Duodenal mucosa (tissue), 2 donors: ENCODE measurements around the gene KIFC1.
"Not testable (repeated sequence)": the region's sequence is repeated elsewhere in the genome, so short reads cannot be mapped to it uniquely, and the experiment has no call there.

Source experiments
- H3K27ac ChIP-seq: one replicate; pipeline ENCODE4 v1.7.0; 2013; ENCODE audit warnings: low read depth, low read length
- H3K27me3 ChIP-seq, 2 donors: one replicate each; pipeline ENCODE4 v1.7.0; 2013; ENCODE audit warnings: low read length in 2 of 2, control low read depth in 1 of 2; ENCODE audit not compliant: insufficient read depth in 2 of 2, control insufficient read depth in 1 of 2
- H3K36me3 ChIP-seq, 2 donors: one replicate each; pipeline ENCODE4 v1.7.0; 2013; ENCODE audit warnings: low read length in 2 of 2, control low read depth in 1 of 2; ENCODE audit not compliant: insufficient read depth in 2 of 2, control insufficient read depth in 1 of 2
- H3K4me1 ChIP-seq, 2 donors: one replicate each; pipeline ENCODE4 v1.7.0; 2013; ENCODE audit warnings: low read length in 2 of 2, control low read depth in 1 of 2; ENCODE audit not compliant: insufficient read depth in 2 of 2, control insufficient read depth in 1 of 2
- H3K4me3 ChIP-seq, 2 donors: one replicate each; pipeline ENCODE4 v1.7.0; 2013; ENCODE audit warnings: low read length in 2 of 2, low read depth in 1 of 2
- H3K9ac ChIP-seq, 2 donors: one replicate each; pipeline ENCODE4 v1.7.0; 2013; ENCODE audit warnings: low read length in 2 of 2, low read depth in 1 of 2
- H3K9me3 ChIP-seq, 2 donors: one replicate each; pipeline ENCODE4 v1.7.0; 2013; ENCODE audit warnings: low read length in 2 of 2, control low read depth in 1 of 2; ENCODE audit not compliant: control insufficient read depth in 1 of 2

Gene KIFC1

GRCh38 chr6:33359331-33359730, 32.3 kb upstream of the KIFC1 start:
- no peak overlapping the region for H3K9ac ChIP-seq

DNA sequence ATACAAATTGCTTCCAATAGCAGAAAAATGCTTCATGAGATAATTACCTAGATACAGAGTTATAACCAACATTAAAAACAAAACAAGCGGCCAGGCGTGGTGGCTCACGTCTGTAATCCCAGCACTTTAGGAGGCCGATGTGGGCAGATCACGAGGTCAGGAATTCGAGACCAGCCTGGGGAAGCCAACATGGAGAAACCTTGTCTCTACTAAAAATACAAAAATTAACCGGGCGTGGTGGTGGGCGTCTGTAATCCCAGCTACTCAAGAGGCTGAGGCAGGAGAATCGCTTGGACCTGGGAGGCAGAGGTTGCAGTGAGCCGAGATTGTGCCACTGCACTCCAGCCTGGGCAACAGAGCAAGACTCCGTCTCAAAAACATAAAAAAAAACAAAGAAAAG, 28.1 kb upstream of the KIFC1 start:
- not testable (repeated sequence) for H3K4me3 ChIP-seq, H3K27ac ChIP-seq

More at GRCh38 chr6:33359331-33359730, 32.3 kb upstream of the KIFC1 start:
- no peaks in the 10 kb centered on the region for H3K36me3 ChIP-seq
- H3K9me3 ChIP-seq = no peaks in the 10 kb centered on the region
- no peak overlapping the region for H3K4me3 ChIP-seq
- no peaks in the 10 kb centered on the region for H3K27me3 ChIP-seq
- no peak overlapping the region for H3K27ac ChIP-seq
- peaks cover 0 to 6% of the 10 kb centered on the region in 2 donors for H3K4me1 ChIP-seq

DNA sequence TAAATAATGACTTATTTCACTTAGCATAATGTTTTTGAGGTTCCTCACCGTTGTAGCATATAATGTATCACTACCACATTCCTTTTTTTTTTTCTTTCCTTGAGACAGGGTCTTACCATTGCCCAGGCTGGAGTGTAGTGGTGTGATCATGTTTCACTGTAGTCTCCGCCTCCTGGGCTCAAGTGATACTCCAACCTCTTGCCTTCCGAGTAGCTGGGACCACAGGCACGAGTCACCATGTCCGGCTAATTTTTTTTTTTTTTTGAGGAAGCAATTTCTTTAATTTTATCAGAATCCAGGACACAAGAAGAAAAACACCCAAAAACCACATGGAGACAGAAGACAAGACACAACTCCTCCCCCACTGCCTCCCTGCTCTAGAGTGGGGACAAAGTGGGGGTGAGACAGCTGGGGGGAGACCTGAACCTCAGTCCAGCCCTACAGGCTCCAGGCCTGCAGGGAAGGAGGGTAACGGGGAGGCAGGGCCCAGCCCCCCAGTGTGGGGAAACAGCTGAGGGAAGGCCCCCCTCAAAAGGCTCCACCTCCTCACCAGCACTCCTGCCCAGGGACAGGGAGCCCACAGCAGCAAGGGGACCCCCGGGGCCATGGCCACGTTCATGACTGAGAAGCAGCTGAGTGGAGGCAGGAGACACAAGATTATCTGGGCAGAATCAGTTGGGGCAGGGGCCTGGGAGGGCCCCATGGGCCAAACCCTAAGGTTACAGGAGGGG, 27.0 kb upstream of the KIFC1 start:
- H3K4me1 ChIP-seq, H3K36me3 ChIP-seq, H3K27me3 ChIP-seq, H3K9ac ChIP-seq, H3K4me3 ChIP-seq, H3K27ac ChIP-seq, H3K9me3 ChIP-seq: not testable (repeated sequence)

More for the DNA sequence above, 28.1 kb upstream of the KIFC1 start:
- not testable (repeated sequence) for H3K36me3 ChIP-seq, H3K27me3 ChIP-seq, H3K4me1 ChIP-seq, H3K9me3 ChIP-seq, H3K9ac ChIP-seq

- H3K9ac ChIP-seq, H3K27ac ChIP-seq, H3K9me3 ChIP-seq, H3K27me3 ChIP-seq, H3K4me1 ChIP-seq, H3K4me3 ChIP-seq, H3K36me3 ChIP-seq: not testable (repeated sequence)
Measured at GRCh38 chr6:33365206-33365971, 26.2 kb upstream of the KIFC1 start.

DNA sequence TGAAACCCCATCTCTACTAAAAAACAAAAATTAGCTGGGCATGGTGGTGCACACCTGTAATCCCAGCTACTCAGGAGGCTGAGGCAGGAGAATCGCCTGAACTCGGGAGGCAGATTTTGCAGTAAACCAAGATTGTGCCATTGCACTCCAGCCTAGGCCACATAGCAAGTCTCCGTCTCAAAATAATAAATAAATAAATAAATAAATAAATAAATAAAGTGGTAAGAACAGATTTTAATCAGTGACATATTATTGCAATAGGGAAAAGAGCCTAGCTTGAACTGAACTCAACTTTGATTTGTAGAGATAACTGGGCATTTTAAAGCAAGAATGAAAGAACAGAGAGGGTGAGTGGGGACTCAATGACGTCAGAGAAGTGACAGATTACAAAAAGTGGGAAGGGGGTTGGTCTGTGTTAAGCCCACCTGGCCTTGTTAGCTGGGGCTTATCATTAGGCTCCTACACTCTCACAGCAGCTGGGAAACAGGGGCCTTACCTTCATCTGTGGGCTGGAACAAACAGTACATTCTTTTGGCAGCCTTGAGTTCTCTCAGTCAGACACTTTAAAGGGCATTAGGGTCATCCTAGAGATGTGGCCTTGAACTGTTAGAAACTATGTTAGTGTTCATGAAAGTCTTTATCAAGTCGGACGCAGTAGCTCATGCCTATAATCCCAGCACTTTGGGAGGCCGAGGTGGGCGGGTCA, 24.5 kb upstream of the KIFC1 start:
- Histone ChIP-seq H3K27ac (no peak overlapping the region), H3K4me3 (no peak overlapping the region), H3K4me1 (no peaks in the 10 kb centered on the region), H3K9ac (no peak overlapping the region), H3K36me3 (no peaks in the 10 kb centered on the region), H3K9me3 (no peaks in the 10 kb centered on the region), H3K27me3 (no peaks in the 10 kb centered on the region)

DNA sequence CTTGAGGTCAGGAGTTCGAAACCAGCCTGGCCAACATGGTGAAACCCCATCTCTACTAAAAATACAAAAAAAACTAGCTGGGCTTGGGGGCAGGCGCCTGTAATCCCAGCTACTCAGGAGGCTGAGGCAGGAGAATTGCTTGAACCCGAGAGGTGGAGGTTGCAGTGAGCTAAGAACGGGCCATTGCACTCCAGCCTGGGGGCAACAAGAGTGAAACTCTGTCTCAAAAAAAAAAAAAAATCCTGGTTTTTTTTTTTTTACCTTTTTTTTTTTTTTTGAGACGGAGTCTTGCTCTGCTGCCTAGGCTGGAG, 24.0 kb upstream of the KIFC1 start:
- not testable (repeated sequence) for H3K9me3 ChIP-seq, H3K36me3 ChIP-seq, H3K9ac ChIP-seq, H3K4me1 ChIP-seq, H3K27me3 ChIP-seq, H3K4me3 ChIP-seq, H3K27ac ChIP-seq

- H3K9ac ChIP-seq, H3K9me3 ChIP-seq, H3K4me1 ChIP-seq, H3K27me3 ChIP-seq, H3K4me3 ChIP-seq, H3K27ac ChIP-seq, H3K36me3 ChIP-seq: not testable (repeated sequence)
Measured at GRCh38 chr6:33371901-33372300, 19.7 kb upstream of the KIFC1 start.

DNA sequence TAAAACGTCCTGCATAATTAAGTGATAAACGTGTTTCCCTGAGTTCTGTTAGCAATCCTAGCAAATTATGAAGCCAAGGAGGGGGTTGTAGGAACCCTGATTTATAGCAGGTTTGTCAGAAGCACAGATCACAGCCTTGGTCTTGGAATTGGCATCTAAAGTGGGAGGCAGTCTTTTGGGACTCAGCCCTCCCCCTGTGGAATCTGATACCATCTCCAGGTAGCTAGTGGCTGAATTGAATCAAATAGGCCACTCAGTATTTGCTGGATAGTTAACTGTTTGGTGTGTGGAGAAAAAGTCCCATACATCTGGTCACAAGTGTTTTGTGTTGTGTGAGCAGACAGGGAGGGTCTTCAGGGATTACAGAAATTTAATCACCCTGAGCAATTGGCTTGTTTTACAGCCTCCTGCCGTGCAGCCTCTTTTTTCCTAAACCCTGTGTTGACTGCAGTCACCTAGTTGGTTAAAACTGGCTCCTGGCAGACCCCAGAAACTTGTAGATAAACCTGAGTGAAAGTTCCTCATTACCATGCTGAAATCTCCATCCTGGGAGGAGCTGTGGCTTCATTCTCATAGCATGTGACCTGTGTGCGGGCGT, 19.0 kb upstream of the KIFC1 start:
- H3K9ac ChIP-seq = no peak overlapping the region
- no peaks in the 10 kb centered on the region for H3K27me3 ChIP-seq
- H3K27ac ChIP-seq = no peak overlapping the region
- H3K4me3 ChIP-seq = no peak overlapping the region
- no peaks in the 10 kb centered on the region for H3K36me3 ChIP-seq
- H3K4me1 ChIP-seq = peaks cover 7% of the 10 kb centered on the region in 2 donors
- no peaks in the 10 kb centered on the region for H3K9me3 ChIP-seq

DNA sequence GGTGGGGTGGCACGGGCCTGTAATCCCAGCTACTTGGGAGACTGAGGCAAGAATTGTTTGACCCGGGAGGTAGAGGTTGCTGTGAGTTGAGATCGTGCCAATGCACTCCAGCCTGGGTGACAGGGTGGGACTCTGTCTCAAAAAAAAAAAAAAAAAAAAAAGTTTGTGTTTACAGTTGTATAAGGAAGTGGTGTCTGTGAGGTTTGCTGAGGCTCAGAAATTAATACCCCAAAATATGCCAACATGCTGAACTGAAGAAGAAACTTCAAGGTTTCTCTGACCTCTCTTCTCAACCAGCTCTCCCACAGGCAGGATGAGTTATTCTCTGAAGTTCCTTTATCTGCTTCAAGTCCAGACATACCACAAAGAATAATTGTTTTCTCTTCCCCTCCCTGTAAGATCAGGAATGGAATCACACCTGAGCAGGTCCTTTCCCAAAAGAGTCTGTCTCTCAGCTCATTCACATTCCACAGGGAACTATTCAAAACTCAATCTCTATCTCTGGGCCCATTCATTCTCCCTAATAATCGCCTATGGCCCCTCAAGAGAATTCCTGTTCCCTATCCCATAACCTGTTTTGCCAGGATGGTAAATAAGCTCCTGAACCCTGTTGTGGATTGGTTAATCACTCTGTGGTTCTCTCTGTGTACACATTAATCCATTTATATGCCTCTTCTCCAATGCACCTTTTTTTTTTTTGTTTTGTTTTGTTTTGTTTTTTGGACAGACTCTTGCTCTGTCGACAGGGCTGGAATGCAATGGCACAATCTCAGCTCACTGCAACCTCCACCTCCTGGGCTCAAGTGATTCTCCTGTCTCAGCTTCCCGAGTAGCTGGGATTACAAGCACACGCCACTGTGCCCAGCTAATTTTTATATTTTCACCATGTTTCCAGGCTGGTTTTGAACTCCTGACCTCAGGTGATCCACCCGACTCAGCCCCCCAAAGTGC, 17.4 kb upstream of the KIFC1 start:
- H3K4me1 ChIP-seq = peaks cover 7% of the 10 kb centered on the region in 2 donors
- H3K9me3 ChIP-seq = no peaks in the 10 kb centered on the region
- H3K27ac ChIP-seq = no peak overlapping the region
- H3K4me3 ChIP-seq = no peak overlapping the region
- no peaks in the 10 kb centered on the region for H3K36me3 ChIP-seq
- no peak overlapping the region for H3K9ac ChIP-seq
- H3K27me3 ChIP-seq = no peaks in the 10 kb centered on the region
